GM13976 (cell line): ENCODE results near the gene LIMS2.

Experiments used
- DNase-seq: peaks from one replicate; pipeline ENCODE4 v3.0.0; 2012; ENCODE audit warnings: low spot score
- CTCF ChIP-seq: IDR thresholded peaks from 2 replicates; pipeline ENCODE4 v1.5.1; 2012; ENCODE audit warnings: borderline replicate concordance, mild to moderate bottlenecking; ENCODE audit not compliant: insufficient read depth; ENCODE audit errors: extremely low read depth, missing control alignments, control extremely low read depth
- in situ Hi-C: fragments of 300-500 bp; cut with MboI; formaldehyde crosslinking; loops from one replicate; pipeline ENCODE4 v1.12.0; 2022; ENCODE audit warnings: low sequenced_read_pairs, mixed read lengths, inconsistent platforms; ENCODE audit not compliant: unreplicated experiment

LIMS2 gene

GRCh38 chr2:127675331-127676261 is at the start of gene LIMS2:
Gene LIMS2, minus strand, starts transcription at chr2:127675530. Its CDS starts 506 bp downstream, at chr2:127675024.
- in situ Hi-C loops, result no loop called here
- DNase-seq, result no peak
- no peak for TF ChIP-seq CTCF

GRCh38 chr2:127722807-127723206 is 47.5 kb upstream of the LIMS2 start:
- in situ Hi-C loops, result no loop called here
- no peak for TF ChIP-seq CTCF
- no peak for DNase-seq

GRCh38 chr2:127721978-127722355 is 46.6 kb upstream of the LIMS2 start:
- in situ Hi-C loops, result no loop called here
- DNase-seq, result no peak
- TF ChIP-seq CTCF, result no peak

GRCh38 chr2:127721311-127721977 is 46.1 kb upstream of the LIMS2 start:
- in situ Hi-C loops, result no loop called here
- TF ChIP-seq CTCF, result no peak
- DNase-seq, result no peak

- in situ Hi-C loops, result no loop called here
- no peak for TF ChIP-seq CTCF
- no peak for DNase-seq
These were observed 44.2 kb upstream of the LIMS2 start for GRCh38 chr2:127719301-127720218.

- in situ Hi-C loops, result no loop called here
- TF ChIP-seq CTCF, result no peak
- DNase-seq, result no peak
These were observed 42.9 kb upstream of the LIMS2 start for GRCh38 chr2:127718271-127718670.
